Natural killer cell (primary cell): ENCODE measurements around the gene NAPA. TPM values are rescaled to one million over a fixed set of nuclear protein-coding genes. Genes with fewer than 3 reads are reported as not detected.

ENCODE experiments used
- ATAC-seq, 3 donors: fragments of 150-1000 bp in 2 of 3; fragments of 200-7000 bp in 1 of 3; cut with Tn5 transposase; 1 replicate in 1 of 3; 2 replicates in 2 of 3; pipeline ENCODE4 v1.10.0; 2021; ENCODE audit warnings: mild to moderate bottlenecking in 2 of 3, moderate library complexity in 2 of 3
- DNase-seq, 2 donors: peaks; one replicate each; pipeline versions ENCODE4 v3.0.0 to v3.0.0-alpha.2; 2013 to 2021; ENCODE audit warnings: mixed read lengths in 1 of 2
- H3K27ac ChIP-seq: one replicate; pipeline ENCODE4 v1.5.1; 2013; ENCODE audit warnings: mild to moderate bottlenecking, low read length
- H3K27me3 ChIP-seq: one replicate; pipeline ENCODE4 v1.6.1; 2013; ENCODE audit warnings: low read length; ENCODE audit not compliant: control insufficient read depth, insufficient read depth
- H3K36me3 ChIP-seq: one replicate; pipeline ENCODE4 v1.6.1; 2013; ENCODE audit warnings: low read length; ENCODE audit not compliant: control insufficient read depth, insufficient read depth
- H3K4me1 ChIP-seq: one replicate; pipeline ENCODE4 v1.6.1; 2013; ENCODE audit warnings: low read length; ENCODE audit not compliant: control insufficient read depth, insufficient read depth
- H3K4me3 ChIP-seq: one replicate; pipeline ENCODE4 v1.5.1; 2013; ENCODE audit warnings: low read length
- H3K9me3 ChIP-seq: one replicate; pipeline ENCODE4 v1.6.1; 2013; ENCODE audit warnings: low read length; ENCODE audit not compliant: control insufficient read depth, insufficient read depth
- H3K27ac Mint-ChIP-seq, 2 donors: one replicate each; pipeline ENCODE4 v1.8.0; 2022; ENCODE audit warnings: mild to moderate bottlenecking in 2 of 2, mixed read lengths in 2 of 2, moderate library complexity in 1 of 2
- H3K27me3 Mint-ChIP-seq, 2 donors: one replicate each; pipeline ENCODE4 v1.8.0; 2022; ENCODE audit warnings: low read depth in 2 of 2, mixed read lengths in 2 of 2
- H3K36me3 Mint-ChIP-seq: one replicate; pipeline ENCODE4 v1.8.0; 2022; ENCODE audit warnings: mixed read lengths
- H3K4me1 Mint-ChIP-seq, 2 donors: one replicate each; pipeline ENCODE4 v1.8.0; 2022; ENCODE audit warnings: mixed read lengths in 2 of 2
- H3K4me3 Mint-ChIP-seq: one replicate; pipeline ENCODE4 v1.8.0; 2022; ENCODE audit warnings: mild to moderate bottlenecking, moderate library complexity, mixed read lengths
- H3K9me3 Mint-ChIP-seq, 2 donors: one replicate each; pipeline ENCODE4 v1.8.0; 2022; ENCODE audit warnings: mixed read lengths in 2 of 2
- WGBS: methylation state at CpG from one replicate; pipeline ENCODE4 v1.1.7; 2013; ENCODE audit warnings: missing lambda C conversion rate; ENCODE audit not compliant: insufficient coverage; 5-methylcytosine and 5-hydroxymethylcytosine counted together
- intact Hi-C: fragments of 100-400 bp; cut with micrococcal nuclease; formaldehyde crosslinking; loops from one replicate; pipeline ENCODE4 v1.14.2; 2022
- total RNA-seq, 4 donors: library from RNA; stranded (reverse); fragments of 120-200 nt in 1 of 4; gene quantifications; one replicate each; pipeline versions ENCODE4 v1.2.3 to v1.2.4, GENCODE V29; 2013 to 2022
- TF ChIP-seq, protein P1 (sequence below): fragments of 200-600 bp; IDR thresholded peaks from one replicate; pipeline ENCODE4 v1.8.0; 2022; ENCODE audit warnings: antibody characterized with exemption

Gene NAPA
- total RNA-seq, 3 donors from 2014 or later (not counting 1 experiment from before 2014, with no cell fraction given), result 192 to 215 (median 192) TPM

DNA sequence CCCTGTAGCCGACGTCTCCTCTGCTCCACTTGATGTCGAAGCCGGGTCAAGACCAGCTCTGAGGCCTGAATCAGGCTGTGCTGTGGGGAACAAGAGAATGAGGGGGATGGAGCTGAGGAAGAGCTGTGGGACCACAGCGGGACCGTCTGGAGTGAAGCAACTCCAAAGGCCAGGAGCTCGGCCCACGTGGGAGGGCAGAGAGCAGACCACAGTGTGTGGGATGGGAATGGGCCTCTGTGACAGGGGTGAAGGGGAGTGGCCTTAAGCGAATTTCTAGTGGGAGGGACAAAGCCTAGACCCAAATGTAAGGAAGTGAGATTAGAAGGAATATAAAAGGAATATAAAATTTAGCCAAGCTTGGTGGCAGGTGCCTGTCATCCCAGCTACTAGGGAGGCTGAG, 39.4 kb downstream of the NAPA start:
- TF ChIP-seq, protein P1, sequence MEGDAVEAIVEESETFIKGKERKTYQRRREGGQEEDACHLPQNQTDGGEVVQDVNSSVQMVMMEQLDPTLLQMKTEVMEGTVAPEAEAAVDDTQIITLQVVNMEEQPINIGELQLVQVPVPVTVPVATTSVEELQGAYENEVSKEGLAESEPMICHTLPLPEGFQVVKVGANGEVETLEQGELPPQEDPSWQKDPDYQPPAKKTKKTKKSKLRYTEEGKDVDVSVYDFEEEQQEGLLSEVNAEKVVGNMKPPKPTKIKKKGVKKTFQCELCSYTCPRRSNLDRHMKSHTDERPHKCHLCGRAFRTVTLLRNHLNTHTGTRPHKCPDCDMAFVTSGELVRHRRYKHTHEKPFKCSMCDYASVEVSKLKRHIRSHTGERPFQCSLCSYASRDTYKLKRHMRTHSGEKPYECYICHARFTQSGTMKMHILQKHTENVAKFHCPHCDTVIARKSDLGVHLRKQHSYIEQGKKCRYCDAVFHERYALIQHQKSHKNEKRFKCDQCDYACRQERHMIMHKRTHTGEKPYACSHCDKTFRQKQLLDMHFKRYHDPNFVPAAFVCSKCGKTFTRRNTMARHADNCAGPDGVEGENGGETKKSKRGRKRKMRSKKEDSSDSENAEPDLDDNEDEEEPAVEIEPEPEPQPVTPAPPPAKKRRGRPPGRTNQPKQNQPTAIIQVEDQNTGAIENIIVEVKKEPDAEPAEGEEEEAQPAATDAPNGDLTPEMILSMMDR, result no peak
- Histone ChIP-seq H3K36me3 (no peaks in the 10 kb centered on the region), H3K27ac (no peak overlapping the region), H3K4me3 (no peak overlapping the region), H3K27me3 (peaks cover 15% of the 10 kb centered on the region), H3K4me1 (peaks cover 8% of the 10 kb centered on the region), H3K9me3 (no peaks in the 10 kb centered on the region)
- no peaks in the 10 kb centered on the region for H3K9me3 Mint-ChIP-seq
- H3K4me1 Mint-ChIP-seq, result peaks cover 0 to 10% of the 10 kb centered on the region in 2 donors
- 93% methylated on average over 9 of the region's 9 CpGs for WGBS
- no peak overlapping the region for H3K4me3 Mint-ChIP-seq
- ATAC-seq, result no peak
- no peak overlapping the region for H3K27ac Mint-ChIP-seq
- intact Hi-C loops, result no loop called here
- peaks cover 10 to 27% of the 10 kb centered on the region in 2 donors for H3K27me3 Mint-ChIP-seq
- no peak for DNase-seq
- no peaks in the 10 kb centered on the region for H3K36me3 Mint-ChIP-seq

DNA sequence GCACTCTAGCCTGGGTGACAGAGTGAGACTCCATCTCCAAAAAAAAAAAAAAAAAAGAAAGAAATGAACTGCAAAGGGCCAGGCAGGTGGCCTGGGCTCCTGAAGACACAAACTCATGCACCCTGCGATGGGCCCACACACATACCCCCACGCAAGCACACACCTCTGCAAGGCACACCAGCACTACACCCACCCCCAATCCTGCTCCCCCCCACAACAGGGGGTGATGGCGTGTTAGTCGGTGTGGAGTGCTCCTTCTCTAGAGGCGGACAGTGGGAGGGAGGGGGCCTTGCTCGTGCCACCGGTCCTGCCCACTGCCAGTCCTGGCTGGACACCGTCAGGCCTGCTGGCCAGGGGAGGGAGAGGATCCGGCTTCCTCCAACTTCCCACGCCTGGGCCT, 41.5 kb downstream of the NAPA start:
- Histone ChIP-seq H3K4me1 (peaks cover 8% of the 10 kb centered on the region), H3K4me3 (no peak overlapping the region), H3K36me3 (no peaks in the 10 kb centered on the region), H3K9me3 (no peaks in the 10 kb centered on the region), H3K27me3 (peaks cover 23% of the 10 kb centered on the region), H3K27ac (no peak overlapping the region)
- Mint-ChIP-seq H3K9me3 (no peaks in the 10 kb centered on the region), H3K27ac (no peak overlapping the region), H3K4me3 (no peak overlapping the region), H3K27me3 (peaks cover 30 to 43% of the 10 kb centered on the region in 2 donors), H3K36me3 (no peaks in the 10 kb centered on the region), H3K4me1 (peaks cover 0 to 10% of the 10 kb centered on the region in 2 donors)
- no peak for ATAC-seq
- TF ChIP-seq, protein P1, result no peak
- DNase-seq, result no peak
- WGBS, result 93% methylated on average over 10 of the region's 10 CpGs
- intact Hi-C loops, result no loop called here

DNA sequence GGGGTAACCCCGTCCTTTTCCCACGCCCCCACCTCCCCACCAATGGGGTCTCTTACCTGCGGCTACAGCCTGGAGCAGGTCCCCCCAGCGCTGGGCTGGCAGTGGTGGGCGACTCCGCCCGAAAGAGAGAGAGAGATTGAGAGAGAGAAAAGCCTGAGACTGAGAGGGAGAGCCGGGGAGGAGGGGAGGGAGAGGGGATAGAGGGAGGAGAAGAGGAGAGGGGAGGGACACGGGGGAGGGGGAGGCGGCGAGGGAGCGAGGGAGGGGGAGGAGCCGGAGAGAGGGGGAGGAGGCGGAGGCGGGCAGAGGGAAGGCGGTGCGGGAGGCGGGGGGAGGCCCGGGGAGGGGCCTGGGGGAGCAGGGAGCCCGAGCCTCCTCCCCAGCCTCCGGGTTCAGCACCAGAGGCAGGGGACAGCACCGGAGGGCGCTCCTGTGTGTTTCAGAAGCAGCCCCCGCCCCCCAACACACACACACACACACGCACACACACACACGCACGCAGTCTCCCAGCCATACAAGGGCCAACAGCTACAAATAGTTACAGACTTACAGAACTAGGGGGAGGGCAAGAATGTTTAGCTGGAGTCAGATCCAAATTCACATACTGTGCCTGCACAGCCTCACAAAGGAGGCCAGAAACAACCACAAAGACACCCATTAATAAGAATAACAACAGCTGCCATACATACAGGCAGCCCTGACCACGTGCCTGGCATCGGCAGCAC, 43.0 kb downstream of the NAPA start, which contains the start of gene SLC8A2:
SLC8A2 (minus strand) TSS at position 161 of the 725 bp plus-strand sequence. CDS start 5,490 bp downstream, outside the sequence.
- H3K4me3 ChIP-seq, result no peak within 1 kb of the TSS
- peaks cover 8% of the 10 kb centered on the region for H3K4me1 ChIP-seq
- H3K27me3 ChIP-seq, result peaks cover 23% of the 10 kb centered on the region
- ATAC-seq (peak; percentile 79 to 96 (median 89)), DNase-seq (peak; percentile 46 to 83)
- H3K9me3 ChIP-seq, result no peaks in the 10 kb centered on the region
- Mint-ChIP-seq H3K27ac (no peak within 1 kb of the TSS), H3K9me3 (no peaks in the 10 kb centered on the region), H3K4me1 (peaks cover 0 to 10% of the 10 kb centered on the region in 2 donors), H3K36me3 (no peaks in the 10 kb centered on the region), H3K4me3 (no peak within 1 kb of the TSS), H3K27me3 (peaks cover 35 to 47% of the 10 kb centered on the region in 2 donors)
- TF ChIP-seq, protein P1, result no peak
- intact Hi-C loops, result no loop called here
- H3K36me3 ChIP-seq, result no peaks in the 10 kb centered on the region
- no peak within 1 kb of the TSS for H3K27ac ChIP-seq
- 5% methylated on average over 19 of the region's 29 CpGs for WGBS

DNA sequence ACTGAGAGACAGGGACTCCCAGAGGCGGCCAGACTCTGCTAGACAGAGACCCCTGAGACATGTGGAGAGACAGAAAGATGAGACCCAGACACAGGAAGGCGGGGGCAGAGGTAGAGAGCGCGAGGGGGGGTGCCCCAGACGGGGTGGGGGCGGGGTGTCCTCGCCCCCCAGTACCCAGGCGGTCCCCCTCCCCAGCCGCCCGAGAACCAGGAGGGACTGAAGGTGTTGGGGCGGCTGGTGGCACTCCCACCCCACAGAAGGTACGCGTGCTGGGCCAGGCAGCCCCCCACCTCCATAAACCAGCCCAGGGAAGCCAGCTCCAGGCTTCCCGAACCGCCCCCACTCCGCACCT, 43.5 kb downstream of the NAPA start:
- 10% methylated on average over 15 of the region's 16 CpGs for WGBS
- TF ChIP-seq, protein P1, result no peak
- Histone ChIP-seq H3K36me3 (no peaks in the 10 kb centered on the region), H3K4me3 (no peak overlapping the region), H3K27me3 (peaks cover 23% of the 10 kb centered on the region), H3K27ac (no peak overlapping the region), H3K9me3 (no peaks in the 10 kb centered on the region), H3K4me1 (peaks cover 8% of the 10 kb centered on the region)
- H3K4me3 Mint-ChIP-seq, result no peak overlapping the region
- H3K4me1 Mint-ChIP-seq, result peaks cover 0 to 10% of the 10 kb centered on the region in 2 donors
- no peaks in the 10 kb centered on the region for H3K36me3 Mint-ChIP-seq
- no peaks in the 10 kb centered on the region for H3K9me3 Mint-ChIP-seq
- DNase-seq (no peak), ATAC-seq (no peak)
- peaks cover 35 to 49% of the 10 kb centered on the region in 2 donors for H3K27me3 Mint-ChIP-seq
- intact Hi-C loops, result no loop called here
- no peak overlapping the region for H3K27ac Mint-ChIP-seq
